ENCODE results near the gene TAS2R31. TPM values are rescaled to one million over a fixed set of nuclear protein-coding genes. Genes with fewer than 3 reads are reported as not detected.
"Not testable (repeated sequence)": the region's sequence is repeated elsewhere in the genome, so short reads cannot be mapped to it uniquely, and the experiment has no call there.

Gene TAS2R31
- total and polyA plus RNA-seq, 2 experiments from 2014 or later = 9.4 TPM; not detected in 1

DNA sequence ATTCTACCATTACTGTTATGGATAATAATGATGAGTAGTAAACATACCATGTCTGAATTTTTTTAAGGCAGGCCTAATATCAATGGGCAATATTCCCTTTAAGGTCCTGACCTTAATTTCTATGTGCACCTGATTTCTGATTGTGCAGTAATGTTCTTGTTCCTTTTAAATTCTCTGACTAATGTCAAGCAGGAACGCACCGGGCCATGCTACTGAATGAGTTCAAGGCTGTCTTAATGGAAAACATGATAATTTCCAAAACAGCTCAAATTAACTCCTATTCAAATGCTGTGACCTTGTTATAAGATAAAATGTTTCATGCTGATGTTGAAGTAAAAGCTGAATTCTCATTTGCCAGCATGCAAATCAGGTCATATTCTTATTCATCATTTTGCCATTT, 24.1 kb upstream of the TAS2R31 start:
- H3K9me3 ChIP-seq (ENCODE audit: low read depth) = peaks cover 4% of the 10 kb centered on the region
- H3K9me2 ChIP-seq (replicated peaks; ENCODE audit: insufficient read depth) = no peaks in the 10 kb centered on the region
- no peaks in the 10 kb centered on the region for H4K20me1 ChIP-seq (ENCODE audit: insufficient read depth, poor library complexity, severe bottlenecking)
- no peaks in the 10 kb centered on the region for H3K36me3 ChIP-seq (replicated peaks; ENCODE audit: insufficient read depth, low read depth)
- TF ChIP-seq, protein P1, sequence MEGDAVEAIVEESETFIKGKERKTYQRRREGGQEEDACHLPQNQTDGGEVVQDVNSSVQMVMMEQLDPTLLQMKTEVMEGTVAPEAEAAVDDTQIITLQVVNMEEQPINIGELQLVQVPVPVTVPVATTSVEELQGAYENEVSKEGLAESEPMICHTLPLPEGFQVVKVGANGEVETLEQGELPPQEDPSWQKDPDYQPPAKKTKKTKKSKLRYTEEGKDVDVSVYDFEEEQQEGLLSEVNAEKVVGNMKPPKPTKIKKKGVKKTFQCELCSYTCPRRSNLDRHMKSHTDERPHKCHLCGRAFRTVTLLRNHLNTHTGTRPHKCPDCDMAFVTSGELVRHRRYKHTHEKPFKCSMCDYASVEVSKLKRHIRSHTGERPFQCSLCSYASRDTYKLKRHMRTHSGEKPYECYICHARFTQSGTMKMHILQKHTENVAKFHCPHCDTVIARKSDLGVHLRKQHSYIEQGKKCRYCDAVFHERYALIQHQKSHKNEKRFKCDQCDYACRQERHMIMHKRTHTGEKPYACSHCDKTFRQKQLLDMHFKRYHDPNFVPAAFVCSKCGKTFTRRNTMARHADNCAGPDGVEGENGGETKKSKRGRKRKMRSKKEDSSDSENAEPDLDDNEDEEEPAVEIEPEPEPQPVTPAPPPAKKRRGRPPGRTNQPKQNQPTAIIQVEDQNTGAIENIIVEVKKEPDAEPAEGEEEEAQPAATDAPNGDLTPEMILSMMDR (IDR thresholded peaks at IDR 0.05; ENCODE audit: poor library complexity) = no peak
- TF ChIP-seq EZH2 (IDR thresholded peaks at IDR 0.05; ENCODE audit: borderline replicate concordance) = no peak
- no peak for TF ChIP-seq EZH2phosphoT487 (IDR thresholded peaks at IDR 0.05; ENCODE audit: low read depth, severe bottlenecking, unreplicated experiment)
- DNase-seq (ENCODE audit: low spot score) = no peak
- peaks cover 21% of the 10 kb centered on the region for H3K79me2 ChIP-seq
- 100% methylated on average over 2 of the region's 2 CpGs for whole genome bisulfite sequencing (ENCODE audit: low lambda C conversion rate, missing lambda C conversion rate)
- H3K4me2 ChIP-seq = no peak overlapping the region
- no peak overlapping the region for H3K4me3 ChIP-seq
- no peaks in the 10 kb centered on the region for H3K27me3 ChIP-seq
- no peak overlapping the region for H3K27ac ChIP-seq
- H3K4me1 ChIP-seq (ENCODE audit: insufficient read depth) = no peaks in the 10 kb centered on the region
- no peak overlapping the region for H2AFZ ChIP-seq

DNA sequence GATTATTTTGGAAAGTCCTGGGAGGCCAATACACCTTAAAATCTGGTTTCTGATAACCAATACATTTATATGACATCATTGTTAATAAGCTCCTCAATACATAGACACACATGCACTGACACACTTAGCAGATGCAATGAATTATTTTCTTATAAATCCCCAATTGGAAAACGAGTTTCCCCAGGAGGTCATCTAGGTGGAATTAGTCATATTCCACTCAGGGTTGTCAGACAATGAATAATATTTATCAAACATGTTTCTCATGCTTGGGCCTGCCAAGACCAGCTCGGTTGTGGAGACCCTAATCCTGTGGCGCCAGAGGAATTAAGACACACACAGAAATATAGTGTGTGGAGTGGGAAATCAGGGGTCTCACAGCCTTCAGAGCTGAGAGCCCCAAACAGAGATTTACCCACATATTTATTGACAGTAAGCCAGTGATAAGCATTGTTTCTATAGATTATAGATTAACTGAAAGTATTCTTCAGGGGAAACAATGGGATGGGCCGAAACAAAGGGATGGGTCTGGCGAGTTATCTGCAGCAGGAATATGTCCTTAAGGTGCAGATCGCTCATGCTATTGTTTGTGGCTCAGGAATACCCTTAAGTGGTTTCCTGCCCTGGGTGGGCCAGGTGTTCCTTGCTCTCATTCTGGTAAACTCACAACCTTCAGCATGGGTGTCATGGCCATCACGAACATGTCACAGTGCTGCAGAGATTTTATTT, 18.8 kb upstream of the TAS2R31 start:
- H3K4me3 ChIP-seq; DNase-seq (ENCODE audit: low spot score); H3K27ac ChIP-seq; H3K27me3 ChIP-seq; H3K36me3 ChIP-seq (replicated peaks; ENCODE audit: insufficient read depth, low read depth); H4K20me1 ChIP-seq (ENCODE audit: insufficient read depth, poor library complexity, severe bottlenecking); H3K9me3 ChIP-seq (ENCODE audit: low read depth); H3K9me2 ChIP-seq (replicated peaks; ENCODE audit: insufficient read depth); H3K4me2 ChIP-seq; H2AFZ ChIP-seq; H3K4me1 ChIP-seq (ENCODE audit: insufficient read depth): not testable (repeated sequence)
- WGBS (ENCODE audit: low lambda C conversion rate, missing lambda C conversion rate) = 99% methylated on average over 7 of the region's 7 CpGs
- H3K79me2 ChIP-seq = peaks cover 14% of the 10 kb centered on the region

DNA sequence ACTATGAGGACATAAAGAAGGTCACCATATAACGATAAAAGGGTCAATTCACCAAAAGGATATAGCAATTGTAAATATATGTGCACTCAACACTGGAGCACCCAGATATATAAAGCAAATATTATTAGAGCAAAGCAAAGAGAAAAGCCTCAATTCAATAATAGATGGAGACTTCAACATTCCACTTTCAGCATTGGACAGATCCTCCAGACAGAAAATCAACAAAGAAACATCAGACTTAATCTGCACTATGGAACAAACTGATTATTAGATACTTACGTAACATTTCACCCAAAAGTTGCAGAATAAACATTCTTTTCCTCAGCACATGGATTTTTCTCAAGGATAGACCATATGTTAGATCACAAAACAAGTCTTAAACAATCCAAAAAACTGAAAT, 10.2 kb upstream of the TAS2R31 start:
- 66% methylated on average over 2 of the region's 2 CpGs for WGBS (ENCODE audit: low lambda C conversion rate, missing lambda C conversion rate)
- not testable (repeated sequence) for H3K36me3 ChIP-seq (replicated peaks; ENCODE audit: insufficient read depth, low read depth); H2AFZ ChIP-seq; H3K4me2 ChIP-seq; H3K9me3 ChIP-seq (ENCODE audit: low read depth); H3K9me2 ChIP-seq (replicated peaks; ENCODE audit: insufficient read depth); H3K27me3 ChIP-seq; H3K27ac ChIP-seq; H3K4me3 ChIP-seq; H4K20me1 ChIP-seq (ENCODE audit: insufficient read depth, poor library complexity, severe bottlenecking); DNase-seq (ENCODE audit: low spot score); H3K4me1 ChIP-seq (ENCODE audit: insufficient read depth)
- H3K79me2 ChIP-seq = peaks cover 23% of the 10 kb centered on the region

DNA sequence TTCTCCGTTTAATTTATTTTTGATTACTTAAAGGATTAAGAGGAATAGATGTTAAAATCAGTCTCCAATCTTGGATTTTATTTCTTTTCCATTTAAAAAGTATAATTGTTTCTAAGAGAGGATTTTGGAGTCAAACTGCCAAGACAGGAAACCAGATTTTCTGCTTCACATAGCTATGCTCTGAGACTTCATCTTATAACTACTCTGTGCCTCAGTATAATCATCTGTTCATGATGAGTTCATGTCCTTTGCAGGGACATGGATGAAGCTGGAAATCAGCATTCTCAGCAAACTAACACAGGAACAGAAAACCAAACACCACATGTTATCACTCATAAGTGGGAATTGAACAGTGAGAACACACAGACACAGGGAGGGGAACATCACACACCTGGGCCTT, 9.0 kb upstream of the TAS2R31 start:
- Histone ChIP-seq H3K4me3 (no peak overlapping the region), H3K36me3 (replicated peaks; ENCODE audit: insufficient read depth, low read depth) (no peaks in the 10 kb centered on the region), H3K4me2 (no peak overlapping the region), H4K20me1 (ENCODE audit: insufficient read depth, poor library complexity, severe bottlenecking) (no peaks in the 10 kb centered on the region), H3K27ac (no peak overlapping the region), H3K79me2 (peaks cover 23% of the 10 kb centered on the region), H3K9me3 (ENCODE audit: low read depth) (no peaks in the 10 kb centered on the region), H3K4me1 (ENCODE audit: insufficient read depth) (no peaks in the 10 kb centered on the region), H3K27me3 (no peaks in the 10 kb centered on the region), H3K9me2 (replicated peaks; ENCODE audit: insufficient read depth) (no peaks in the 10 kb centered on the region), H2AFZ (no peak overlapping the region)
- WGBS (ENCODE audit: low lambda C conversion rate, missing lambda C conversion rate) = 90% methylated on average over 1 of the region's 1 CpG
- no peak for DNase-seq (ENCODE audit: low spot score)
- TF ChIP-seq EZH2phosphoT487 (IDR thresholded peaks at IDR 0.05; ENCODE audit: low read depth, severe bottlenecking, unreplicated experiment) = no peak
- no peak for TF ChIP-seq EZH2 (IDR thresholded peaks at IDR 0.05; ENCODE audit: borderline replicate concordance)
- TF ChIP-seq, protein P1 (IDR thresholded peaks at IDR 0.05; ENCODE audit: poor library complexity) = no peak
